Osteocyte (in vitro differentiated cells): ENCODE data around the gene SUDS3. TPM values are rescaled to one million over a fixed set of nuclear protein-coding genes. Genes with fewer than 3 reads are reported as not detected.

Source experiments
- DNase-seq: peaks from one replicate; pipeline ENCODE4 v3.0.0; 2021; ENCODE audit warnings: mixed read lengths; ENCODE audit not compliant: unreplicated experiment; ENCODE audit errors: extremely low spot score
- H3K27ac Mint-ChIP-seq: one replicate; pipeline ENCODE4 v1.8.0; 2021; ENCODE audit warnings: mild to moderate bottlenecking, mixed read lengths; ENCODE audit not compliant: unreplicated experiment
- H3K27me3 Mint-ChIP-seq: one replicate; pipeline ENCODE4 v1.8.0; 2021; ENCODE audit warnings: mixed read lengths; ENCODE audit not compliant: unreplicated experiment
- H3K36me3 Mint-ChIP-seq: one replicate; pipeline ENCODE4 v1.8.0; 2021; ENCODE audit warnings: mixed read lengths; ENCODE audit not compliant: unreplicated experiment
- H3K4me1 Mint-ChIP-seq: one replicate; pipeline ENCODE4 v1.8.0; 2021; ENCODE audit warnings: mixed read lengths; ENCODE audit not compliant: unreplicated experiment
- H3K4me3 Mint-ChIP-seq: one replicate; pipeline ENCODE4 v1.8.0; 2021; ENCODE audit warnings: mild to moderate bottlenecking, moderate library complexity, mixed read lengths; ENCODE audit not compliant: unreplicated experiment
- H3K9me3 Mint-ChIP-seq: one replicate; pipeline ENCODE4 v1.8.0; 2021; ENCODE audit warnings: mixed read lengths; ENCODE audit not compliant: unreplicated experiment
- total RNA-seq: library from RNA; stranded (reverse); gene quantifications from 2 replicates; pipeline ENCODE4 v1.2.1, GENCODE V29; 2021
- TF ChIP-seq, protein P1 (sequence below): fragments of 200-600 bp; sonication (generic); IDR thresholded peaks from 2 replicates; pipeline ENCODE4 v1.5.0; 2021; ENCODE audit warnings: antibody characterized with exemption, mild to moderate bottlenecking, moderate library complexity

Gene SUDS3
- total RNA-seq, 1 donor from 2014 or later, result 33.5 TPM

DNA sequence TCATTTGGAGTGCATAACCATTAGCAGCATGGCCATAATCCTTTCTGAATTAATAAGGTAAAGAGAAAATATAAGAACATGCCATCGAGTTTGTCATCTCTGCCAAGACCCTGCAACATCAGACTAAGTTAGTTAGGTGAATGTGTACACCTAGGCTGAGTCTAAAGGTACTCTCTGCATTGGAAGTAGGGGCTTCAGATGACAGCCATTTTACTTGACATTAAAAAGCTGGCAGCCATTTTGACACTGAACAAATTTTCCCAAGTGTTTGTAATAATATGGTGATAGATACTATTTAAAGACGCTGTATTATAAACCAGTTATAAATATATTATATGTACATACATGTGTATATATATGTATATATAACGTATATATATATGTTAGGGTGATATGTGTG lies 79.0 kb downstream of the SUDS3 start:
- TF ChIP-seq, protein P1, sequence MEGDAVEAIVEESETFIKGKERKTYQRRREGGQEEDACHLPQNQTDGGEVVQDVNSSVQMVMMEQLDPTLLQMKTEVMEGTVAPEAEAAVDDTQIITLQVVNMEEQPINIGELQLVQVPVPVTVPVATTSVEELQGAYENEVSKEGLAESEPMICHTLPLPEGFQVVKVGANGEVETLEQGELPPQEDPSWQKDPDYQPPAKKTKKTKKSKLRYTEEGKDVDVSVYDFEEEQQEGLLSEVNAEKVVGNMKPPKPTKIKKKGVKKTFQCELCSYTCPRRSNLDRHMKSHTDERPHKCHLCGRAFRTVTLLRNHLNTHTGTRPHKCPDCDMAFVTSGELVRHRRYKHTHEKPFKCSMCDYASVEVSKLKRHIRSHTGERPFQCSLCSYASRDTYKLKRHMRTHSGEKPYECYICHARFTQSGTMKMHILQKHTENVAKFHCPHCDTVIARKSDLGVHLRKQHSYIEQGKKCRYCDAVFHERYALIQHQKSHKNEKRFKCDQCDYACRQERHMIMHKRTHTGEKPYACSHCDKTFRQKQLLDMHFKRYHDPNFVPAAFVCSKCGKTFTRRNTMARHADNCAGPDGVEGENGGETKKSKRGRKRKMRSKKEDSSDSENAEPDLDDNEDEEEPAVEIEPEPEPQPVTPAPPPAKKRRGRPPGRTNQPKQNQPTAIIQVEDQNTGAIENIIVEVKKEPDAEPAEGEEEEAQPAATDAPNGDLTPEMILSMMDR, result no peak
- peaks cover 7% of the 10 kb centered on the region for H3K9me3 Mint-ChIP-seq
- H3K27ac Mint-ChIP-seq, result no peak overlapping the region
- no peak for DNase-seq
- H3K4me1 Mint-ChIP-seq, result peaks cover 7% of the 10 kb centered on the region
- no peaks in the 10 kb centered on the region for H3K36me3 Mint-ChIP-seq
- H3K27me3 Mint-ChIP-seq, result no peaks in the 10 kb centered on the region
- H3K4me3 Mint-ChIP-seq, result no peak overlapping the region

DNA sequence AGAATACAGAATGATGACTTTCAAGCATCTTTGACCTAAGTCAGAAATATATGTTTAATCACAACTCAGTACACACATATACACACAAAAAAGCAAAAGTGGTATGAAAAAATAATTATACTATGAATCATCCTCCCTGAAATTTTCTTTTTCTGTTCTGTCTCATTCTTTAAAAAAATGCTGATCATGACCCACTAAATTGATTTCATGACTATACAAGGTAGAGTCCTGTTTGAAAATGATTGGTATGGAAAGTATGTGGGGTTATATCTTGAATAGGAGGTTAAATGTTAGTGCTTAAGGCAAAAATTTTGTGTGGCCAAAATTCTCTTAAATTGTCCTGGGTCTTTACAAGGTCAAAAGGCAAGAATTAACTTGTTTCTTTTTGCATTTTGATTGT lies 80.4 kb downstream of the SUDS3 start:
- Mint-ChIP-seq H3K4me3 (no peak overlapping the region), H3K36me3 (no peaks in the 10 kb centered on the region), H3K4me1 (peaks cover 7% of the 10 kb centered on the region), H3K9me3 (peaks cover 13% of the 10 kb centered on the region), H3K27me3 (no peaks in the 10 kb centered on the region), H3K27ac (peak overlapping the region; percentile 18)
- no peak for DNase-seq
- TF ChIP-seq, protein P1, result no peak

DNA sequence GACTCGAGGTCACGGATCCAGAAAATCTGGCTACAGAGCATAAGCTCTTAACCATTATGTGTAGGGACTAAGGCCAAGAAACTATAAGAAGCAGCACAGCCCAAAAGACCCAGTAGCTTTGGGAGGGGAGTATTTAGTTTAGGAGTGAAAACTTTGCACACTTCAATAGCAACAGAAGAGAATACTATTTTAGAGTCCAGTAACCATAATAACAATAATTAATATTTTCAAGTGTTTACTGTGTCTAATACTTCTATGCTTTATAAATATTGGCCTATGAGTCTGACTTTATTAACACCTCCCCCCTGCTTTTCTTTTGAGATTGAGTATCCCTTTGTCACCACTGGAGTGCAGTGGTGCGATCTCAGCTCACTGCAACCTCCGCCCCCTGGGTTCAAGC lies 82.8 kb downstream of the SUDS3 start:
- H3K36me3 Mint-ChIP-seq, result no peaks in the 10 kb centered on the region
- no peaks in the 10 kb centered on the region for H3K27me3 Mint-ChIP-seq
- no peak overlapping the region for H3K4me3 Mint-ChIP-seq
- TF ChIP-seq, protein P1, result no peak
- no peak overlapping the region for H3K27ac Mint-ChIP-seq
- no peak for DNase-seq
- H3K4me1 Mint-ChIP-seq, result peaks cover 7% of the 10 kb centered on the region
- peaks cover 13% of the 10 kb centered on the region for H3K9me3 Mint-ChIP-seq

DNA sequence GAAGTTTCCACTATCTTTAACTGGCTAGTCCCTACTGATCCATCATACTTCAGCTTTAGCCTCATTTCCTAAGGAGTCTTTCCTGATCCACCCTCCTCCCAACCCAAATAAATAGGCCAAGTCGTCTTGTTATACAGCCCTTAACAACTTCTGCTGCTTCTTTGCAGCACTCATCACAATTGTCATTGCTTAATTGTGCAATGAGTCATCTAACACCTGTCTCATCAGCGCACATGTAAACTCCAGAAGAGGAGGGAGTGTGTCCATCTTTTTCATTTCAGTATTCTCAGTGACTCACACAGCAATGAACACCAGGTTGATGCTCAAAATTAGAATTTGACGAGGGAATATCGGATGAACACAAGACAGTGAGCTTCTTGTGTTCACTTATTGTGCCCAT lies 87.3 kb downstream of the SUDS3 start:
- TF ChIP-seq, protein P1, result no peak
- Mint-ChIP-seq H3K9me3 (peaks cover 6% of the 10 kb centered on the region), H3K4me3 (no peak overlapping the region), H3K27me3 (no peaks in the 10 kb centered on the region), H3K4me1 (no peaks in the 10 kb centered on the region), H3K36me3 (no peaks in the 10 kb centered on the region), H3K27ac (no peak overlapping the region)
- no peak for DNase-seq

DNA sequence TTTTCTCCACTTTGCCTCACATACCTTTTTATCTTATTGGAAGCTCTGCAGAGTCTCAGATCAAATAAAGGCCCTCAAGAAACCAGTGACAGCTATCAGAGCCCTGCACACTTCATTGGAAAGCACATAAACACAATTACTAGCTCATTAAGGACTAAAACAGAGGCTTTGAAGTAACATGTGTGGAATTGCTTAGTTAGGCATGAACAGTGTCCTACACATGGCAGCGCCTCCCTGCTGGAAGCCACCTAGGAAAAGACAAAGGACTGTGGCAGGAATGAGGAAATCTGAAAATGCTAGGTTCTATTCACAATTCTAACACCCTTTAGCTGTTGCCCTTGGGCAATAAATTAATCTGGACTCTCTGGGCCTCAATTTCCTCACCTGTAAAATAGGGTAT lies 89.4 kb downstream of the SUDS3 start:
- H3K27ac Mint-ChIP-seq, result no peak overlapping the region
- H3K27me3 Mint-ChIP-seq, result no peaks in the 10 kb centered on the region
- H3K36me3 Mint-ChIP-seq, result no peaks in the 10 kb centered on the region
- peaks cover 7% of the 10 kb centered on the region for H3K9me3 Mint-ChIP-seq
- no peaks in the 10 kb centered on the region for H3K4me1 Mint-ChIP-seq
- TF ChIP-seq, protein P1, result no peak
- H3K4me3 Mint-ChIP-seq, result no peak overlapping the region
- no peak for DNase-seq

Other genes with a start within 250 kb of the SUDS3 start
- gene PEBP1, start 240.4 kb upstream of the SUDS3 start, total RNA-seq, result 216 and 221 TPM in 2 replicates
- 26.6 and 28.6 TPM in 2 replicates for gene TAOK3, start 3.6 kb upstream of the SUDS3 start, total RNA-seq